ENCODE results near the gene C1orf146.
"Not testable (repeated sequence)": the region's sequence is repeated elsewhere in the genome, so short reads cannot be mapped to it uniquely, and the experiment has no call there.

The C1orf146 gene, protein sequence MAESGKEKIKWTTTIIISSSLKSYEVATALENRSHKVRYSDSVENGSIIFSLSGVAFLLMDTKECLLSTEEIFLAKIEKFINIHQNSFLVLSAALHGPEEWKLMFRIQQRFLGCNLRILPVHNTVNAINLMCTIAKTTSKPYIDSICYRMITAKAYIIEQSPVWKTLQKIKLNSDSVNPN

DNA sequence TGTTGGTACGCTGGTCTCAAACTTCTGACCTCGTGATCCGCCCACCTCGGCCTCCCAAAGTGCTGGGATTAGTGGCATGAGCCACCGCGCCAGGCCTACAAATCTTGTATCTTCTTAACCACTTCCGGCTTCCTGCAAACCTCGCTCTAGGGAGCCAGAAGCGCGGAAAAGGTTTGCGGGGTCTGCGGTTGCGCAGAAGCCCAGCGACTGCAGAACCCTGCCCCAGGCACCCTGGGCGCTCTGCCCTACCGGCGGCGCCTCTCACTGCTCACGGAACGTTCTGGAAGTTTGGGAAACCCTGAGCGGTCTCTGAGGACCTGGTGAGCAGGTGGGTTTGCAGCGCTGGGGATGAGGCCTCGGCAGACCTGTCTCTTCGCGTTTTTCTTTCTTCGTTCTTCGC lies at the start of gene C1orf146:
TSS of gene C1orf146 (plus strand) at position 195 of the 400 bp plus-strand sequence. CDS start 13,506 bp downstream, outside the sequence.
- no peak for DNase-seq

DNA sequence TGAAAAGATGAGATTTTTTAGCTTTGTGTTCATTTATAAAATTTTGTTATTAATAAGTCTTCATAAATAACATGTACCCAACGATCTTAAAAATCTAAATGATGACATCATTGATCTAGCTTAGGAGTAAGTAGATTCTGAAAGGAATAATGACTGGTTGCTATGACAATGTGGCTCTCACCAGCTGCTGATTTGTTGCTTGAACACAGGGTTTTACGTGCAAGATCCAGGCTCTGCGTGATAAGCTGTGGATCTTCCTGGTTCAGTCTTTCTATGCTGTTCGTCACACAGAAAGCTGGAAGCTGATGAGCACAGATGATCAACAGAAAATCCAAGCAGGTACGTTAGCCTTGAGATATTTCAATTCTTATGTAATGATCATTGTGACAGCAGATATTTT lies 49.1 kb upstream of the C1orf146 start:
- DNase-seq, result no peak

DNA sequence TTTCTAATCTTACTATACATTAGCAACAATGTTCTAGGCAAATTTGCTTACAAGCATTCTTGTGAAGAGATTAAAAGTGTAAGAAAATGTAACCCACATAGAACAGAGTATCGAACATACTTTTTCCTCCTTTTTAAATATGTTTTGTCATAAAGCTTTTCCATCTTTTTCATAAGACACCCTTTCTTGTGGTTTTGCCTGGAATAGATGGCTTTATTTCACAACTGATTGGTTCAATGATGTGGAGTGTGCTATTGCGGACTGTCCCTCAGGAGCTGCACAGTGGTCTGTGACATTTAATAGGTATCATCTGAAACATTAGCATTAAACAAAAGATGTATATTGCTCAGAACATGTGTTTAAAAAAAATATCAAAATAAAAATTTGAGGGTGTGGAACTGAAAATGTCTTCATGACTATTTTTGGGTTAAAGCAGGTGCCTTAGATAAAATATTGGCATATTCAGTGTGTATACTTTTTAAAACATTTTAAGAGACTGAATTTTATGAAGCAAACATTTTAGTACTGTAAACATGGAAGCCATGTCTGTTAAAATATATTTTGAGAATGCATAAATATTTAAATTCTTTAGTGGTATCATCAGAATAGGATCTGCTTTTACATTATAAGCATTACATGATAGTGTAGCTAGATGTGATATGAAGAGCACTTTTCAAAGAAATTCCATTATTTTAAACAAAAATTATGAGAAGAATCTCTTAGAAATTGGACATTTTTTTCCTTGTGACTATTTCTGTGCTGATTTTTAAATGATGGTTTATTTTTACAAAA lies 48.3 kb upstream of the C1orf146 start:
- DNase-seq, result no peak

DNA sequence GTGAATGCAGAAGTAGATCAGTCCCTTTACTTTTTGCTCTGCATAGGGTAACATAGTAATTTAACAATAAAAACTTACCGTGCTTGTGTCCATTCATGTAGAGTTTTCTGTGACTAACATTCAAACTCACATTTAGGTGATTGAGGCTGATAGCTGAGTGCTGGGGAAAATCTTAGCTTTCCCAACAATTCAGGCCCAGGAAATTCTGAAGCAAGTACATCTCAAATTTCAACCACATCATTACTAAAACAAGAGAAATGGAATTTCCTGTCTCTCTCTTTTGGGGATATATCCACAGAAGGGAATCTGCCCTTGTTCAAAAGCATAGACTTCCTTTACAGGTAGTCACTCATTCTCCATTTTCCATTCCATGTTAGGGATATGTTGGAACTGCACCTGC lies 33.1 kb upstream of the C1orf146 start:
- DNase-seq, result no peak

DNA sequence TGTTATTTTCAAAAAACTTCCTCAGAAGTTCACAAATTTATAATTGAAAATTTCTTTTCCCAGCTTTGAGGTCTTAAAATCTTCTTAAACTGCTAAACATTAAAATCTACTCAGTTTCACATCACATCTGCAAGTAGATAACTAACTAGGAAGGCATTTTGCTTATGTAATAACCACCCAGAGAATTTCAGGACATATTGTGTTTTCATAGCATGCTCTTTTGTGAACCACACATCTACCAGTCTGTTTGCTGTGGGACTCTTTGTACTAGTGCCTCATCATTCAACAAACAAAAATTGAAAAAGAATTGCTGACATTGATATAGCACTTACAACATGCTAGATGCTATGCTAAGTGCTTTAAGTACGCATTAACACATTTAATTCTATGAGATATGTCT lies 31.6 kb upstream of the C1orf146 start:
- no peak for DNase-seq

DNA sequence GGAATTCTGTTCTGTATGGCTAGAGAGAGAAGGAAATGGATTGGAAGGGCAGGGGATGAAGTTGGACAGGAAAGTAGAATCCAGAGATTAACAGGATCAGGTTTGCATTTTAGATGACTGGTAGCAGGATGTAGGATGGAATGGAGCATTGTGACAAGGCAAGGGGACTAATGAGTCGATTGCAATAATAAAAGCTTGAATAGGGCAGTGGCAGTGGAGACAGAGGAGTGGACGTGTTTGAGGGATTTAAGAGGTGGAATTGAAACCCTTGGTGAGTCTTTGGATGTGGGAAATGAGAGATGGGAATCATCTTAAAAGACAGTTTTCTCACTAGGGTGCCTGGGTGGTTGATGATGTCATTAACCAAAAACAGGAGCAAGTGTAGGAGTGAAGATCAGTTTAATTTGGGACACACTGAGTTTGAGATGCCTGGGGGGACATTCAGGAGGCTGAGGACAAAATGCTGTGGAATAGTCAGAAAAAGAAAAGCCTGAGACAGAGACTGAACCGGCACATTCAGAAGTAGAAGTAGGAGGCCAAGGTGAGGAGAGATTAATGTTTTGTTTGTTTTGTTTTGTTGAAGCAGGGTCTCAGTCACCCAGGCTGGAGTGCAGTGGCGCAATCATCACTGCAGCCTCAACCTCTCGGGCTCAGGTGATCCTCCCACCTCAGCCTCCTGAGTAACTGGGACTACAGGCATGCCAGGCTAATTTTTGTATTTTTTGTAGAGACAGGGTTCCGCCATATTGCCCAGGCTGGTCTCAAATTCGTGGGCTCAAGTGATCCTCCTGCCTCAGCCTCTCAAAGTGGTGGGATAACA lies 29.1 kb upstream of the C1orf146 start:
- DNase-seq, result no peak

DNA sequence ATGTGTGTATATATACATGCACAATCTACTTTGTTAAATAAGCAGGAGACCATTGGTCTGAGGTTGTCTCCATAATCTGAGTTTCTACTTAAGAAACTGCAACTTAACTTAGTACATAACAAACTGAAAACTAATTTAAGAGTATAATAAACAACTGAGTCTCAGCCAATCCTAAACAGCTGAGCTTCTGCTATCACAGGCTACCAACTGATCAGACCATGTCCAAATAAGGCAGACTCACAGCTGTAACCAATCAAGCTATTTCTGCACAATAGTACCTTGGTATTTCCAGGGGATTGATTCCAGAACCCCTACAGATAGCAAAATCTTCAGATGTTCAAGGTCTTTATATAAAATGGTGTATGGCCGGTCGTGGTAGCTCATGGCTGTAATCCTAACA lies 26.0 kb upstream of the C1orf146 start:
- no peak for DNase-seq

DNA sequence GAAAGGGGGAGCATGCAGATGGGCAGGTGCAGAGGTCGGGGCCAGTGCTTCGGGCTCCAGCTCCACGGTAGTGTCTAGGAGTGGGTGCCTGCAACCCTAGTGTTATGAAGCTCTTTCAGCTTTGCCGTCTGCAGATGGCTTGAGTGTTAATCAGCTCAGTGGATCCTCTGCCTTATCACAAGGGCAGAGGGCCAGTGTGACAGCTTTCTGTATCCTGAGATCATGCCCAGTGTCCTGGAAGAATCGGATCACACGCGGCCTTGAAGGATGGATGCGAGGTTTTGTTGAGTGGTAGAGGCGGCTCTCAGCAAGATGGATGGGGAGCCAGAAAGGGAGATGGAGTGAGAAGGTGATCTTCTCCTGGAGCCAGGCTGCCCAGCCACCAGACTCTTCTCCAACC lies 25.5 kb upstream of the C1orf146 start:
- DNase-seq, result no peak

DNA sequence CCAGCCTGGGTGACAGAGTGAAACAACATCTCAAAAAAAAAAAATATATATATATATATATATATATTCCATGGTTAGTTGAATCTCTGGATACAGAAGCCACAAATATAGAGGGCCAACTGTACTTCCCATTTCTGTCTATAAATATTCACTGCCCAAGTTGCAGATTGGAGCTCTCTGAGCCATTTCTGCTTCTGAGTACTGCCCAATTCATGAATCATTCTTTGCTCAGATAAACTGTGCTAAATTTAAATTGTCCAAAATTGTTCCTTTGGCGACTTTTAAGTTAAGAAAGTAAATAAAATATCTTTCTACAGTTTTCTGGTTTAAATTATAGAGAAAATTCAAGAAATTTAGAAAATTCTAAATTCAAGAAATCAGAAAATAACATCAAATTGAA lies 23.2 kb upstream of the C1orf146 start:
- no peak for DNase-seq

DNA sequence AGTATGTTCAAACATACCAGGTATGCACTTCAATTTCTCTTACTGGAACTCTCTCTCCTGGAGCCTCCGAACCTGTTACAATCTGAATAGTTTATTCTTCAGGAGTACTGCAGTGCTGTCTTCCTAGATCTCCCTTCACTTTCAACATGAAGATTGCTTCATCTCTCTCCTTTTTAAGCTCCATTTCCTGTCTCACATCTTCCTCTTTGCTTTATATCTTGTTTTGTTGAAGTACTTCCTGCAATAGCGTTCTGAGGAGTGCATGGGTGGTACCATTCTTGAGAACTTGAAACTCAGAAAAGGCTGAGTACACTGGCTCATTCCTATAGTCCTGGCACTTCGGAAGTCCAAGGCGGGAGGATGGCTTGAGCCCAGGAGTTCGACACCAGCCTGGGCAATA lies 15.7 kb upstream of the C1orf146 start:
- peak; percentile 1 for DNase-seq

DNA sequence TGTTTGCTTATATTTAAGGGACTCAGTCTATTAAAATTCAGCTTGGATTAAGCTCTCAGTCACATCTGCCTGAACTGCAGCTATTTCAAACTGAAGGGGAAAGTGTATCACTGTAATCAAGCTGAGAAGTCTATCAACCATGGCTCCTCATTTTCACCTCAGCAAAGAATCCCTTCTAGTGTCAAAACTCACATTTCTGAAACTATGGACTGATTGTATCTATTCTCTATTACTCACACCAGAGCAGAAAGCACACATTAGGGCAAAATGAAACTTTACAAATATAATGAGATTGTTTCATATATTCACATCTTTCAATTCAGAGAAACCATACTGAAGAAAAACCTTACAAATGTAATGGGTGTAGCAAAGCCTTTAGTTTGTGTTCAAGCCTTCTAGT lies 14.6 kb upstream of the C1orf146 start:
- no peak for DNase-seq

DNA sequence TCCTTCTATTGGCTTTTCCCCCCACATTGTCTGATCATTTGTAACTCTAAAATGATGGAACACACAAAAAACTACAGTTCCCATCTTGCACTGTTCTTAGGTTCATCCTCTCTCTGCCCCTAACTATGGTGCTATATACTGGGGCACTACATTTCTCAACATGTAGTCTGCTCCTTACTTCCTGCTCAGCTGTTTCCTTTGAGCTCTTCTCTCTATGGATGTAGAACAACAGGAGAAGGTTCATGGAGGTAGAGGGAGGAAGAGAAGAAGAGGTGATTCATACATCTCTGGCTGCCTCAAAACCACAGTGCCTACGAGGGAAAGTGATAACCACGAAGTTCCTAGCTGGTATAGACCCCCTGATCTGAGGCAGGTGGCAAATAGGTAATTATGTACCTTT lies 7.0 kb upstream of the C1orf146 start:
- no peak for DNase-seq

DNA sequence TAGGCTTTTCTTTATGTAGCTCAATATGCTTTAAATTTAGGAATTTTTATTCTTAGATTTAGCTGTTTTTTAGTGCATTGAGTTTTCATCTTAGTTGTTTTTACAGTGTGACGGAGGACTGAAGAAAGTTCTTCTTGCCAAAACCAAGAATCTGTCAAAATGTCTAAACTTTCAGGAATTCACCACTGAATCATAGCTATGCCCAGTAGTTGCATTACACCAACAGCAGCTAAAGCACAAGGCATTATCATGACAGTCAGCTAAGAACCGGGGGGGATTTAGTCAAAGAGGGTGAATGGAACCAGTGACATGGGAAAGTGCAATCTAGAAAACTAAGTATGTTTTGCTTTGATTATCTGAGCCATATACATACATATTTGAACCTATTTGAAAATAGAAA lies 6.5 kb upstream of the C1orf146 start:
- no peak for DNase-seq

DNA sequence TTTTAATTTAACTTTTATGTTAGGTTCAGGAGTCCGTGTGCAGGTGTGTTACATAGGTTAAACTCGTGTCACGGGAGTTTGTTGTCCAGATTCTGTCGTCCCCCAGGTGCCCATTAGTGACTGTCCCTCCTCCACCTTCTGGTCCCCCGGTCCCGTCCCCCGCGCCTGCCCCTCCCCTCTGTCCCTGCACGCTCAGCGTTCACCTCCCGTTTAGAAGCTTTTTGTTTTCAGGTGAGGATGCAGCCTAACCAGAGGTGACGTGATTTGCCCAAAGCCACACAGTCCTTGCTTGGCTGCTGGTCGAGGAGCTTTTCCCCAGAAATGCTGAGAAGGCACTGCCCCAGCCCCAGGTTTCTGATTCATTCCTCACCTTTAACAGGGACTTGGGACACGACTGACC lies 844 bp downstream of the C1orf146 start:
- no peak for DNase-seq

DNA sequence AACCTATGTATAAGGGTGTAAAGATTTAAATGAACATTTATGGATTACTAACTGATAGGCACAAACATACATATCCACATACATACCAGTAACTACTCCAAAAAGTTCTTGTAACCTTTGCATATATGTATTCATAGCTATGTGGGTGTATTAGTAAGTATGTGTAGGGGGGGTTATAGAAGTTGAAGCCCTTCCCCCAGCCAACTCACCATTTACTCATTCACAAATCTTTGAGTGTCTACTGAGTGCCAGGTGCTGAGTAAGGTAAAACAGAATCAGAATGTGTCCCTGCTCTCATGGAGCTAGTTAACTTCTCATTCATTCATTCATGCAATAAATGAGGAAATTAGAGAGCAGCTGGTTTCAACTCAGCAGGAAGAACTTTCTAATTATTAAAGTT lies 1.3 kb downstream of the C1orf146 start:
- DNase-seq, result no peak

DNA sequence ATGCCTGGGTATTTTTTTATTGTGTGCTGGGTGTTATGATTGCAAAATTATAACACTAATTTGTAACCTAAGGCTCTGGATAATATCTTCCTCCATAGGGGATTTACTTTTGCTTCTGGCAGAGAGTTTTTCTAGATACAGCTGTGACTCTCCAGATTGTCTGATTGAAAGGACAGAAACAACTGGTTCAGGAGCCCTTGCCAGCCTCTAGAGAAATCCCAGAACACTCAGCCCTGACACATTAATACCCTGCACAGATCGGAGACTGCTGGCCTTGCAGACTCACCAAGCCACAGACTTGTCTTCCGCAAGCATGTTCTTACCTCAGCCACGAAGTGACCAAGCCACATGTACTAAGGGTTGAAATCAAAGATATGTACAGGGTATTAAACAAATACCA lies 10.7 kb downstream of the C1orf146 start:
- DNase-seq, result no peak

DNA sequence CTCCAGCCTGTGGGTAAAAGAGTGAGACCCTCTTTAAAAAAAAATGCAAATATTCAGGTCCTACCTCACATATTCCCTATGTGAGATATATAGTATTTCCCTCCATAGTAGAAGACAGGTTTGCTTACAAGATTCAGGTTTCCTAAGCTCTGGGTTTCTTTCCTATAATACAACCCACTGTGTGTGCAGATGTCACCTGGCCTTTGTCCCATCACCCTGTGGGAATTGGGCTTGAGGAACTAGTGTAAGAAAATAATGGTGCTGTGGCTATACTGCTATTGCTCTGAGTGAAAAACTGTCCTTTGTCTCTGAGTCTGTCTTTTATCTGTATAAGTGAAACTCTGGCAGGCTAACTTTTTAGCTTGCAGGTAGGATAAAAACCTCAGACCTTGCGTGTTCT lies 13.0 kb downstream of the C1orf146 start:
- DNase-seq, result no peak

DNA sequence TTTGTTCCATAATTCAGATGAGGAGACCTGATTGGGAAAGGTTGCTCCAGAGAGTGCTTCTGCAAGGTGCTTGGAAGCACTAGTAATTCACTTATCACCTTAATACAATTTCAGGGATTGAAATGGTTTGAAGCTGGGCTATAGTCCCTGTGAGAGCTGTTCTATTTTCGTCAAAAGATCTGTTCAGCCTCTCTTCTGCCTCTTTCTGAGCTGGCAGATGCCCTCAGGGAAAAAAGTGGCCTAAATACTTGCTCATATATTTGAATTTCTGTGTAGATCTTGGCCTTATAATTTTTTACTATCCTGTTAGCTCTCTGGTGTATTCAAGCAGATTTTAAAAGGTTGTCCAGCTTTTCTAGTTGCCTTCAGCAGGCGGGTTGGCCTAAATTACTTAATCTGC lies 22.3 kb downstream of the C1orf146 start:
- DNase-seq, result no peak

DNA sequence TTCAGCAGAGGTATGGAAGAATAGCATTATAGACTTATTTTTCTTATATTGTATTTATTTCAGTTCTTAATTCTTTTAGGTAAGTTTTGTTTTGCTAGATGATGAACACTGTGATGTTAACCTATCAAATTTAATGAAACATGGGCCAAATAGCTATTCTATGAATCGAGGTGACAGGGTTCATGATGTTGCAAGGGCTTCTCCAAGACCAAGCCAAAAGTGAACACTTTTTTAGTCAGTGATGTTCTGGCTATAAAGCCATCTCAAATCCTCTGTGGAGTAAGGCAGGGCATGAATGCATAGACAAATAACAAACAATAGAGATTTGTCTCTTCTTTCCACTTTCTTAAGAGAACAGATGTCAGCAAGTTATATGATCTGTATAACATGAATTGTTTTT lies 26.7 kb downstream of the C1orf146 start:
- DNase-seq, result no peak

DNA sequence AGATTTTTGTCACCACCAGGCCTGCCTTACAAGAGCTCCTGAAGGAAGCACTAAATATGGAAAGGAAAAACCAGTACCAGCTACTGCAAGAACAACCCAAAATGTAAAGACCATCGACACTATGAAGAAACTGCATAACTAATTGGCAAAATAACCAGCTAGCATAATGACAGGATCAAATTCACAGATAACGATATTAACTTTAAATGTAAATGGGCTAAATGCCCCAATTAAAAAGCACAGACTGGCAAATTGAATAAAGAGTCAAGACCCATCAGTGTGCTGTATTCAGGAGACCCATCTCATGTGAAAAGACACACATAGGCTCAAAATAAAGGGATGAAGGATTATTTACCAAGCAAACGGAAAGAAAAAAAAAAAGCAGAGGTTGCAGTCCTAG lies 37.0 kb downstream of the C1orf146 start:
- not testable (repeated sequence) for DNase-seq

DNA sequence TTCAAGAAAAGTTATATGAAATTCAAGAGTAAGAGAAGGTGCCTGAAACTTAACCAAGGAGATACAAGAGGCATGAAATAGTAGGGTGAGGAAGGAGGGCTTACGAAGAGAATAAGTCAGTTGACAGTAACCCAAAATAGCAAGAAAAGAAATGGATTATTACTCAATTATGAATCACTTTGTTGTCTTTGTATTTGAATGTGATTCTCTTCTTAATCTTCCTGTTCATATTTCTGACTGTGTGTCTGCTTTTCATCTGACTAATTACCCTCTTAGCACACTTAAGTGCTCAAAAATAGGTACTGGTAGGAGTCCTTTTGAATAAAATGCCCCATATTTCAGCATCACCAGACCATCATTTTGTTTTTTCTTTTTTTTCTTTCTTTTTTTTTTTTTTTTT lies 41.6 kb downstream of the C1orf146 start:
- no peak for DNase-seq

DNA sequence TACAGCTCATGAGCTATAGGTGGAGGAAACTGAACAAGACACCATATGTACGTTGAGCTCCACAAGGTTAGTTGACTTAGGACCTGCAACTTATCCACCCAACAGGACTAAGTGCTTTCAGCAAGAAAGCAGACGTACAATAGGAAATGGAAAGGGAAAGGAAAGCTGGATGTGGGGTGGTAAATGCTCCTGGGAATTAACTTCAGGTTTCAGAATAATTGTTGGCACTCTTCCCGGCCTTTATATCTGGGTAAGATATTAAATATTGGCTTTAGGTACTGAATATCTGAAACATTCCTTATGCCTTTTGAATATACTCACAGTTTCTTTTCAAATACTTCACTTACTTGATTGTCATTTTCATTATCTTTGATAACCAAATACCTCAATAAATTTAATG lies 44.8 kb downstream of the C1orf146 start:
- no peak for DNase-seq

DNA sequence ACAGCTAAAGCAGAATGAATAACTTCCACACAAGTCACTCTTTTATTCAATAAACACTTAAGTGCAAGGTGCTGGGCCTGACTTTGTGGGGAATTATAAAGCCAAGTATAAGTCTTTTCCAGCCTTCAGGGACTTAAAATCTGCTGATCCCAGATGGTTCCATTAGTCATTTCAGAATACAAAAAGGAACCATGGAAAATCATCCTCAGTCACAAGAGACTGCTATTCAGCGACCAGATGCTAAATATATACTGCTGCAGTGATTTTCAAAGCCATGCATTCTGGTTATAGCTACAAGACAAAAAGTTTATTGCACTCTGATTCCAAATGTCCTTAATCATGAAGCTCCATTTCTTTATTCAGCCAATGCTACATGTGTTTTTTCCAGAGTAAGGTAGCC lies 55.3 kb downstream of the C1orf146 start:
- no peak for DNase-seq

DNA sequence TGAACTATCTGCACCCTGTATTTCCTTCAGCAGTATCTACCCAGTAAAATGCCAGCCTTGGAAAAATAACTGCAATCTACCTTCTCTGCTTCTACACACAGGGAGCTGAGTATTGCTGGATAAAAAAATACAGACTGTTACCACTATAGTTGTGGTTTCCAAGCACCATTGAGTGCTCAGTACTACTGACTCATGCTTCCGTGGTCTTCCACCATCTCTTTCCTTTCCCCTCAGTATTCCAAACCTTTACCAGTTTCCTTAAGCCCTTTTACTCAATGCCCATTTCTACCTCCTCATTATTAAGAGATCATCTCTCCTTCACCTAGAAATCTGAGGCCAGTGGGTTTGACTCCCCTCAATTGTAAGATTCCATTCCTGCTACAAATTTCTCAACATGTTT lies 57.2 kb downstream of the C1orf146 start:
- no peak for DNase-seq
